HepG2 (cell line): ENCODE results near the gene GRIP2.

Source experiments
- GATAD2A ChIP-seq: IDR thresholded peaks from 2 replicates; pipeline ENCODE4 v1.6.1; 2016
- GLI4 ChIP-seq: sonication (generic); formaldehyde crosslinking; IDR thresholded peaks from 2 replicates; pipeline ENCODE4 v1.5.1; 2020; ENCODE audit warnings: missing genetic modification reagents, mild to moderate bottlenecking, moderate library complexity, borderline replicate concordance
- HOXA3 ChIP-seq: sonication (generic); formaldehyde crosslinking; IDR thresholded peaks from 2 replicates; pipeline ENCODE4 v1.5.0; 2020; ENCODE audit warnings: missing genetic modification reagents
- JUN ChIP-seq: sonication (generic); formaldehyde crosslinking; IDR thresholded peaks from 2 replicates; pipeline ENCODE4 v1.4.0; 2020; ENCODE audit warnings: mild to moderate bottlenecking, missing genetic modification reagents
- KDM1A ChIP-seq: IDR thresholded peaks from 2 replicates; pipeline ENCODE4 v1.6.1; 2016; ENCODE audit warnings: missing compliant biosample characterization
- MAFG ChIP-seq: sonication (generic); formaldehyde crosslinking; IDR thresholded peaks from 2 replicates; pipeline ENCODE4 v1.5.1; 2020; ENCODE audit warnings: mild to moderate bottlenecking, missing genetic modification reagents
- NFIC ChIP-seq: IDR thresholded peaks from 2 replicates; pipeline ENCODE4 v1.6.1; 2012; ENCODE audit warnings: mild to moderate bottlenecking, low read length, inconsistent platforms
- POLR2A ChIP-seq, 2 experiments: IDR thresholded peaks; 2 replicates each; pipeline ENCODE4 v1.6.1; 2011; ENCODE audit warnings: low read depth in 2 of 2, low read length in 2 of 2, mild to moderate bottlenecking in 1 of 2, moderate library complexity in 1 of 2; ENCODE audit not compliant: insufficient read depth in 1 of 2
- POLR2G ChIP-seq: fragments of 200-400 bp; formaldehyde crosslinking; IDR thresholded peaks from 2 replicates; pipeline ENCODE4 v1.6.1; 2018; ENCODE audit warnings: mild to moderate bottlenecking, low read depth, low read length, moderate library complexity
- ZNF10 ChIP-seq: sonication (generic); formaldehyde crosslinking; IDR thresholded peaks from 2 replicates; pipeline ENCODE4 v1.4.0; 2020; ENCODE audit warnings: mild to moderate bottlenecking, low read depth, missing genetic modification reagents, borderline replicate concordance
- ZNF510 ChIP-seq: sonication (generic); formaldehyde crosslinking; IDR thresholded peaks from 2 replicates; pipeline ENCODE4 v1.4.0; 2020; ENCODE audit warnings: low read depth, mild to moderate bottlenecking, missing genetic modification reagents
- ZNF746 ChIP-seq: sonication (generic); formaldehyde crosslinking; IDR thresholded peaks from 2 replicates; pipeline ENCODE4 v1.8.0; 2022; ENCODE audit warnings: mild to moderate bottlenecking, missing genetic modification reagents

DNA sequence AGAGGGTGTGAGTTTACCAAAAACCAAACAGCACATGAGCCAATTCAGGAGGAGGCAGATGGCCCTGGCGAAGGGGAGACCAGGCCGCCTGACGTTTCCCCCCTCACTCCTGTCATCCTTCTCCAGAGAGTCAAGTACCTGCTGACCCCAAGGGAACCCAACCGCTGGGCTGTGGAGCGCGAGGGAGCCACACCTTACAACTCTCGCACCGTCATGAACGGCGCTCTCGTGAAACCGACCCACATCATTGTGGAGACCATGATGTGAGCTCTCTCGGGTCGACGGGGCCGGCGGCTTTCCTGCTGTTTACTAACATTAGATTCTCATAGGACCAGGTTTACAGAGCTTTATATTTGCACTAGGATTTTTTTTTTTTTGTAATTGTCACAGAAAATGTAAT is 55.4 kb downstream of the GRIP2 start:
- no peak for TF ChIP-seq ZNF510 (CRISPR knock-in tag)
- TF ChIP-seq GATAD2A (CRISPR knock-in tag), result no peak
- TF ChIP-seq HOXA3 (CRISPR knock-in tag), result no peak
- no peak for TF ChIP-seq NFIC
- TF ChIP-seq GLI4 (CRISPR knock-in tag), result no peak
- TF ChIP-seq MAFG (CRISPR knock-in tag), result no peak
- no peak for TF ChIP-seq POLR2G
- no peak for TF ChIP-seq POLR2A (IDR thresholded peaks at IDR 0.05; ENCODE audit: insufficient read depth in 1 of 2, low read depth in 2 of 2, low read length in 2 of 2)
- no peak for TF ChIP-seq JUN (CRISPR knock-in tag)
- no peak for TF ChIP-seq ZNF10 (CRISPR knock-in tag)
- TF ChIP-seq KDM1A (CRISPR knock-in tag), result no peak
- no peak for TF ChIP-seq ZNF746 (CRISPR knock-in tag)
